ENCODE results near the gene BAHD1.

BAHD1 gene

DNA sequence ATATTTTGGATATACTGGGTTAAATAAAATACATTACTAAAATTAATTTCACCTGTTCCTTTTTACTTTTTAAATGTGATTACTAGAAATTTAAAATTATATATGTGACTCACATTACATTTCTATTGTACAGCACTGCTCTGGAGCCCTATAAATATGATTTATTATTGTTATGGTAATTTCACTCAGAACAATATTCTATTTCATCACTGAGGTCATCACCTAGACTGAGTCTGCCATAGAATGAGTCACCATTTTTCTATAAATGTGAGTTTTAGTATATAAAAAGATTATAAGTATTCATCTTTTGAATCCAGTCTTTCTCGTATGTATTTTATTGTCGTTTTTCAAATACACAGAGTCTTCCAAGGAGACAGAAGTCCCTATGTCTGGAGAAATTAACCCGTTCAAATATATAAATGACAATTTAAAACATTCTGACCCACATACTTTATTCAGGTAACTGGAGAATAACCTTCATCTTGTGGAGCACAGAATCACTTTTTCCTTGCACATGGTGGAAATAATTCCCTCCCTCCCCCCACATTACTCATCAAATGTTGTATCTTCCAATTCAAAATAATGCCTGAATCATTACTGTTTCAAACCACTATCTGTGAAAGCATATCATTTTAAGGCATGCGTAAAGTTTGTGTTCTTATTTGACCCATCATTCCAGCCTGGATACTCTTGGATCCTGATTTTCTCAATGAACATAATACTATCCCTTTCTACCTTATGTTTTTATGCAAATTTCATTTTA is 60.0 kb downstream of the BAHD1 start:
- DNase-seq: no peak

DNA sequence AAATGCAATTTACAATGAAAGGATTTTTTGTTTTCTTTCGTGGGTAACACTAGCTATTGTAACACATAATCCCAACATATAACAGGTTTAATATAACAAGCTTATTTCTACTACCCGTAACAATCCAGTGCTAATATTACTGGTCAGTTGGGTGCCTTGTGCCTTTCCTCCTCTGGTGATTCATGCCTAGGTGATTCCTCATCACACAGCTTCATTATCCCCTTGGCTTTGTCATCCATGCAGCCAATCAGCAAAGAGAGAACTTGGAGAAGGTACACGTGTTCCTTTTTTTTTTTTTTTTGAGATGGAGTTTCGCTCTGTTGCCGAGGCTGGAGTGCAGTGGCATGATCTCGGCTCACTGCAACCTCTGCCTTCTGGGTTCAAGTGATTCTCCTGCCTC is 60.7 kb downstream of the BAHD1 start:
- no peak for DNase-seq

- peak; percentile 58 for DNase-seq
Measured at GRCh38 chr15:40506964-40507571, 66.3 kb downstream of the BAHD1 start.

GRCh38 chr15:40508216-40508615 is 67.5 kb downstream of the BAHD1 start:
- no peak for DNase-seq

- no peak for DNase-seq
Measured at GRCh38 chr15:40510201-40510600, 69.4 kb downstream of the BAHD1 start.

DNA sequence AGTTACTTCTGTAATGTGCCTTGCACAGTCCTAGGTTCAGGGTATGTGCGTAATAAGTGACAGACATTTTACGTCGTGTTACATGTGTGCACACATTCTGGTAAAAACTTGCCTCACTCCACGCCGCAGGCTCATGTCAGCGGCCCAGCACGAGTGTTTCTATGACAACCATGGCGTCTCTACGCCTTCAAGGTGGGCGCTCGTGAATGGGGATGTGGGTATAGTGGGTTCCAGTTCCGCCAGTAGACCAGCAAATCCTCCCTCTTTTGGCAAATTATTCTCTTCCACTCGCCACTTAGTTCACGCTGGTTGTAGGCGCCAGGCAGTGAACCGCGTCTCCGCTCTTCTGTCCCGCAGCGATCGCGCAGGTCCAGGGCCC is 70.3 kb downstream of the BAHD1 start:
- DNase-seq: no peak

DNA sequence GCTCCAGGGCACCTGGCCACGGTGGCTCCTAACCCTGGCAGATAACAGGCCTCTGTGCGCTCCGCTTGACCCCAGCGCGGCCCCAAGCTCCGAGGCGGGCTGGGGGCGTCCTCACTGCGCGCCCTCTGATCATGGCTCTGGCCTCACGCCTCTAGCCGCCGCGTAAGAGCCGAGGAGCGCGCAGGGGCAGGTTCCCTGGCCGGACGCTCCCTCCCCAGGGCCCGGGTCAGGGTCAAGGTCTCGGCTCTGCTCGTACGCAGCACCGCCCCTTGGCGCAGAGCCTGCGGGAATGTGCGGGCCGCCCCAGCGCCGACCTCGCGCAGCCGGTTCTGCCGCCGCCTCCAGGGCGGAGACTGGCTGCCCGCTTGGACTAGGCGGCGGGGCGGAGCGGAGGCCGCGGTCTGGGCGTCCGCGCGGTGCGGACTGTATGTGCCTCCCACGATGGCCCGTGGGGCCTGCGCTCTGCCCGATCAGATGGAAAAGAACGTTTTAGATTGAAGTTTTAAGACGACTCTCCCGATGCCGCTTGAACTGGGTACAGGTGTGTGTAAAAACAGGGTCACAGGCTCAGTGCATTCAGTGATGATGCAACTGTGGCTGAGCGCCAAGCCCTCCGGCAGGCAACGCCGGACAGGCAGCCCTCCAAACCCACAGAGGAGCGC is 70.8 kb downstream of the BAHD1 start:
- DNase-seq: no peak

GRCh38 chr15:40512440-40512839 is 71.7 kb downstream of the BAHD1 start:
- no peak for DNase-seq

DNA sequence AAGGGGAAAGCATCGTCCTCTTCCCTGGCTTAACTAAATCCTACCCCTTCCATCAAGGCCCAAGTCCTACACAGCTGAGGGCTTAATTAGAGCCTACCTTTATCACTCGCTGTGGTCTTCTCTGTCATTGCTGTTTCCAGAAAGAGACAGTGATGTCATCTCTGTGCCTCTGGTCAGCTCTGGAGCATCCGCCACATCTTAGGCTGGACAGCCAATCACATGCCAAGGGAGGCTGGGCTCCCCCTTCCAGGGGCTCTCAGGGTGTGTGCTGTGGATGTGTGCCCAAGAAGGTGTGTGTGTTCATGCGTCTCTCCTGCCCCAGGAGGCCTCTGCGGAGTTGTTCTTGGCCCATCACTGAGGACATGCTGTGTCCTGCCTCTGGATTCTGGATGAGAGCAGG is 72.9 kb downstream of the BAHD1 start:
- DNase-seq: no peak

- no peak for DNase-seq
Measured at GRCh38 chr15:40516322-40516721, 75.6 kb downstream of the BAHD1 start.
